NK-92 treated with Interleukin-12 subunit alpha and Interleukin-12 subunit beta, amount 100 ng/mL, for 24 hours (cell line): ENCODE data around the gene SERP2.

Experiments used
- DNase-seq: peaks from one replicate; lab custom pipeline; 2025; lab: John Stamatoyannopoulos, UW

SERP2 gene

GRCh38 chr13:44389060-44389666, 15.5 kb downstream of the SERP2 start:
- no peak for DNase-seq

DNA sequence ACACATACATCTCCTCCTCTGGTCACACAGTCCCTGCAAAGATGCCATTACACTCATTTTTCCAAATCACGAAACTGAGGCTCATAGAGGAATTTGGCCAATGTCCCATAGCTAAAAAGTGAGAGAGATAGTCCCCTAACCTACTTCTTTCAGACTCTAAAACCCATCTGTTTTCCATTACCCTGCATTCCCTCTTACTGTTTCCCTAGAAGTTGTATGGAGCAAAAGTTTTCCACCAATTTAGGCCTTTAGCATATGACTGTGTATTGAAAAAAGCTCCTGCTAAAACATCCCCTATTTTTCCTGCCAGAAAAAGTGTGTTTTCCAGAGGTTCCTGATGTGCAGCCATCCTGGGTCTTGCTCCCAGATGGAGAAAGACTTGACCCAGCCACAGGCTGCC, 16.3 kb downstream of the SERP2 start:
- DNase-seq: no peak

DNA sequence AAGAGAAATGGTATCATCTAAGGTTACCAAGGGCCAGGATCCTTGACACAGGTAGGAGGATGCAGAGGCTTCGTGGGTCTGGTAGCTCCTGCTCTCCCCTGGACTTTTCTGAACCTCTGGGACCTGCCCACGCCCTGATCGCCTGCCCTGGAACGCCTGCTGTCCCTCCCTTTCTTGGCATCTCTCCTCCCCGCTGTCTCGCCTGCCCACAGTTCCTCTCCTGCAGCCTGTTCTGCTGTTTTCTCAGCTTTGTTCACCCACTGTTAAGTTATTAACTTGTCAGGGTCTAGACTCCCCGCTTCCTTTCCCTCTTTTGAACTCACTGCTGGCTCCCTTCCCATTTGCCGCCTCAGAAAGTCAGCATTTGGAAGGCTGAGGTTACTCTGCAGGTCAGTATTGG, 19.8 kb downstream of the SERP2 start:
- DNase-seq: no peak

GRCh38 chr13:44394658-44395057, 21.0 kb downstream of the SERP2 start:
- DNase-seq: no peak

DNA sequence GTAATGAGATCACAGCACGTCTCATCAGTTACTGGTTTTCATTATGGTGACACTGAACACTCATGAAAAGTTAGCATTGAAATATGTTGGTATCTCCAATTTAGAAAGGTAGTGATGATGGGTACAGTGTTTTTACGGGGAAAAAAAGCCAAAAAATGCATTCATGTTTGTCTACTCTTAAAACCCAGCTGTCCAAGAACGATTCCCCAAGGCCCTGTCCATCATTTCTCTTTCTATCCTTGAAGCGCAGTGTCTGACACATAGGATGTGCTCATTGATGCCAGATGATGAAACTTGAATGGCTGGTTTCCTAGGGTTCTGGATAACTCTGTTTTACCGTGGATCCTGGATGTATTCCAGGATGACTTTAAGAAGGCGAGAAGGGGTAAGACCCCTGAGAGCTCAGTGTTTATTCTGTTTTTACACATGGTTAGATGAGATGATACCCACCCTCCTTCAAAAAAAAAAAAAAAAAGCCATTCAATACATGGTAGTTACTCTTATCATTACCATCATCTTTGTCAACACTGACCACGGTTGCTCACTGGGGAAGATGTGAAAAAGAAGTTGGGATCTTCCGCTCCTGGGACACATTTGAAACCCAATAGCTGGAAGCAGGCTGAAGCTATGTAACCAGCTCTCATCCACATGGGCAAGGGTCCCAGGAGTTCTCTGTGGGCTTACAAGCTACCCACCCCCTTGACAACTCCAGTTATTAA, 22.5 kb downstream of the SERP2 start:
- no peak for DNase-seq

GRCh38 chr13:44396701-44397580, 23.3 kb downstream of the SERP2 start:
- DNase-seq: no peak

DNA sequence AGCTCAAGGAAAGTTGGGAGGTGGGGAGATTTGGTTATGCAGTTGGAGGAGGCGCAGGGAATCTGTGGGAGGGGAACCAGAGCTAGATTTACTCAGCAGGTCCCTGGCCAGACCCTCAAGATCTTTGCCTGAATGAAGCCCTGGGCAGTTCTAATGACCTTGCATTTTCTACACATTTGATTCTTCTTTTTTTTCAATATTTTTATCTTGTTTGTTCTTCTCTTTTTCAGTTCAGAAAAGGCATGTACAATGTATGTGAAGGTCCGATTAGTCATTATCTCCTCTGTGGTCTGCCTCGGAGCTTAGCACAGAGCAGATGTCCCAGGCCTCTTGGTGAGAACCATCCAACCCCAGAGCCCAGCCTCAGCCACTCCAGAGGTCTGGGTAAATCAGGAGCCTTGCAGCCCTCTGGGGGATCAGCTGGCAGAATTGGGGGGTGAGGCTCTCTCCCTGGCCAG, 24.2 kb downstream of the SERP2 start:
- no peak for DNase-seq

- DNase-seq: no peak
Observed at GRCh38 chr13:44398606-44399005, 25.0 kb downstream of the SERP2 start.

DNA sequence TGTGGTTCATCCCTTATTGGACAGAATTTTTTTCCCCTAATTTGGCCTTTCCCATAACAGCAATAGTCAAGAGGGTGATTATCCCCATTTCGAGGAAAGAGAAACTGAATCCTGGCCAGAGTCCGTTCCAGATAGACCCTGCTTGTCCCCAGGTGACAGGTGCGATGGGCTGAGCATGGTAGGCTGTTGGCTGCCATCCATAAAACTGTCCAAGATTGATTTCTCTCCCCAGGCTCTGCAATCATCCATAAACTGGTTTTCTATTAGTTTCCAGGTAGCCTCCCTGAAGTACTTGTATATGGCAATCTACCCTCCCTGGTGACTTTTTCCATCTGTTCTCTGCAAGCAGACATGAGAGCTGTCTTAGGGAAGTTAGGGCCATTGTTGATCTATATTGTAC, 25.4 kb downstream of the SERP2 start:
- no peak for DNase-seq

DNA sequence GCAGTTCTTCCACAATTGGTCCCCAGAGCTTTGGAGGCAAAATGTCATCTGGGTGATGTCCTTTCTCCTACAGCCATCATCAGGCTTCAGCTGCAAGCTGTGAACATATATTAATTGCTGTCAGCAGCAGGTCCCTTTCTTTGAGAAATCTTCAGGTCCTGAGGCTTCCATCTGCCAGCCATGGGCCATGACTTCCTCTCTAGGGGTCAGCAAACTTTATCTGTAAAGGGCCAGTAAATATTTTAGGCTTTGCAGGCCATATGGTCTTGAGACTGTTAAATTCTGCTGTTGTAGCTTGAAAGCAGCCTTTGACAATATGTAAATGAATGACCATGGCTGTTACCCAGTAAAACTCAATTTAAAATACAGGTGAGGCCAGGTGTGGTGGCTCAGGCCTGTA, 27.1 kb downstream of the SERP2 start:
- no peak for DNase-seq

DNA sequence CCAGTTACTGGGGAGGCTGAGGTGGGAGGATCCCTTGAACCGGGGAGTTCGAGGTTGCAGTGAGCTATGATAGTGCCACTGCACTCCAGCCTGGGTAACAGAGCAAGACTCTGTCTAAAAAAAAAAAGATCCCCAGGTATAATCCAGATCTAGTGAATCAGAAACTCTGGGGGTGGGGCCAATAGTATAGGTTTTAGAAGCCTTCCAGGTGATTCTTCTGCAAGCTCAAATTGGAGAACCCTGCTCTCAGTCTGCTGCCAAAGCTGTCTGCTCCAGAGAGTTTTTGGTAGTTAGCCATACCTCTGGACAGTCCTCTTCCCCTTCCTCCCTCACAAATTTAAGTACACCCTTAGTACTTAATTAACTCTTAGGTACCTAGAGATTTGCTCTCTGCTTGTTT, 28.0 kb downstream of the SERP2 start:
- DNase-seq: no peak

- no peak for DNase-seq
Observed at GRCh38 chr13:44402899-44403445, 29.3 kb downstream of the SERP2 start.

DNA sequence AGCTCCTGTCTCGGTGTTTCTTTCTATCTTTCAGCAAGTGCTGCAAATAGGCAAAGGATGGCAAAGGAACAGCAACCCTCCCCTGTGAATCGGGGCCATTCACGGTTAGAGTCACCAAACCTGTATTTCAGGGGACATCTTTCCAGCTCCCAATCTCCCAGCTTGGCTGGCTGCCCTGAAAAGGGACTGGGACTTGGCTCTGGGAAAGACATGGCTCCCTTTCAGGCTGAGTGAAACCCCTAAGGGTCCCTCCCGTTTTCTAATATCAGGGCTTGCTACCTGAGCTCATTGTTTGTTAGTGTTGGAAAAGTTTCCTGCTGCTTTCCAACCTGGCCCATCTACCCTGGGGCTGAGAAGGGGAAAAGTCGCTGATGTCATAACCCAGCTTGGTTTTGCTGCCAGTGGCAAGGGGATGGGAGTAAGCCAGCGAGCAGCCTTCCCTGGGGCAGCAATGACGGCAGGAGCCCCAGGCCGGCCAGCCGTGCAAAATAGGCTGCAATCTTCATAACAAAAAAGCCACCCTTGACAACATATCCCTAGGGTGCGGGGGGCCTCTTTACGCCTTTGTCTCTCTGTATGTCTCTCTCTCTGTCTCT, 29.9 kb downstream of the SERP2 start:
- DNase-seq: no peak

- DNase-seq: no peak
Observed at GRCh38 chr13:44404261-44405132, 30.9 kb downstream of the SERP2 start.

GRCh38 chr13:44406617-44407016, 33.0 kb downstream of the SERP2 start:
- no peak for DNase-seq

DNA sequence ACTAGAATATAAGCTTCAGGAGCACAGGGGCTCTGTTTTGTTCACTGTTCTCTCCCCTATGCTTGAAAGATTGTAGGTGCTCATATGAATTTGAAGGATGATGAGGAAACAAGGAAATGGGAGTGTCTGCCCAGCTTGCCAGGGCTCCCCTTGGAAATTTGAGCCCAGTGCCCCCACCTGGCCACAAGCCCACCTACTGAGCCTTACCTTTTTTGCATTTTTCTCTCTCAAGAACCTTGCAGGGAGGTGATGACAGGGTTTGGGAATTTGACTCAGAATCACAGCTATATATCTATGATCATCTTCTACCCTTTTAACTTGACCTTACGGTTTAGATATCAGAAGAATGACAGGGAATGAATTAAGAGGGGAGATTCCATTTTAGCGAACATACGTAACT, 33.8 kb downstream of the SERP2 start:
- DNase-seq: no peak

DNA sequence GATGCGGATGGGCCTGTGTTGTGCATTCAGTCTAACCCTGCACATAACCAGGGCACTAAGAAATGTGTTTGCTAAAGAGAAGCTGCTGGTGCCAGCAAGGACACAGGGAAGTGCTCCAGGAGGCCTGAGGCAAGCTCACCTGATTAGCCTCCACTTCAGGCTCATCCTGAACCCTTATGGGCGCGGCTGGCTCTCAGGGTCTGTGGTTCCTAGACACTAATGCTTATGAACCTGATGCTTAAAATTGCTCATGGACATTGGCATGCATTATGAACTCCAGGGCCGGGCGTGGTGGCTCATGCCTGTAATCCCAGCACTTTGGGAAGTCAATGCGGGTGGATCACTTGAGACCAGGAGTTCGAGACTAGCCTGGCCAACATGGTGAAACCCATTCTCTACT, 34.3 kb downstream of the SERP2 start:
- DNase-seq: no peak

- DNase-seq: no peak
Observed at GRCh38 chr13:44409595-44409994, 36.0 kb downstream of the SERP2 start.

DNA sequence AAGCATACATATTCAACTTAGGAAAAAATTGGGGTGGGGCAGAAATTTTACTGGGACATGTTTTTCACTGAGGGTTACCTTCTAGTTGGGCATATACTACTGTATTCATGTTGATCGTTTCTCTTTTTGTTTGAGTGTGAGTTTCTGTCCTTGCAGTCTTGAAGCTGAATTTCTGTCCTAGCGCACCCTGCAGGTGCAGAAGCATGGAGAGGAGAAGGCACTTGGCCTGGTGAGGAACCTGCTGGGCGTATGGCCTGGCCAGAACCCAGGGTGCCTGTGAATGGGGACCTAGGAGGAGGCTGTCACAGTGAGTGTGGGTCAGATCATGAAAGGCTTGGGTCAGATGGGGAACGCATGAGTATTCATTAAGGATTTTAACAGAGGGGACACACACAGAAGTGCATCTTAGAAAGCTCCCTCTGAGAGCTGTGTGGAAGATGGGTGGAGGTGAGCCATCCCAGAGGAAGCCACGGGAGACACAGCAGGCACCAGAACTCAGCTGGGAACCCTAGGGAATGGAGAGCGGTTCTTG, 36.8 kb downstream of the SERP2 start:
- DNase-seq: no peak

DNA sequence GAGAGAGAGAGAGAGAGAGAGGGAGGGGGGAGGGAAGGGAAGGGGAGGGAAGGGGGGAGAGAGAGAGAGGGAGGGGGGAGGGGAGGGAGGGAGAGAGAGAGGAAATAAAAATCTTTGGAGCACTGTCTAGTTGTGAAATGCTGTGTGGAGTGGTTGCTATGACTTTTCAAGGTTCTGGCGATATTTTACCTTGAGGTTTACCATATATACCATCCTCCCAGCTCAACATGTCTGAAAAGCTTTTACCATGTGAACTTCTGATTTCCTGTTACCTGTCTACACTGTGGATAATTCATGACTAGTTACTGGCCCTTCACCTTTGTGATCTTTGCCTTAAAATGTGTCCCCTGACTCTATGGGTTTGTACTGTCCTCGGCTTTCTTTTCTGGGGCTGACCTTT, 38.2 kb downstream of the SERP2 start:
- no peak for DNase-seq

DNA sequence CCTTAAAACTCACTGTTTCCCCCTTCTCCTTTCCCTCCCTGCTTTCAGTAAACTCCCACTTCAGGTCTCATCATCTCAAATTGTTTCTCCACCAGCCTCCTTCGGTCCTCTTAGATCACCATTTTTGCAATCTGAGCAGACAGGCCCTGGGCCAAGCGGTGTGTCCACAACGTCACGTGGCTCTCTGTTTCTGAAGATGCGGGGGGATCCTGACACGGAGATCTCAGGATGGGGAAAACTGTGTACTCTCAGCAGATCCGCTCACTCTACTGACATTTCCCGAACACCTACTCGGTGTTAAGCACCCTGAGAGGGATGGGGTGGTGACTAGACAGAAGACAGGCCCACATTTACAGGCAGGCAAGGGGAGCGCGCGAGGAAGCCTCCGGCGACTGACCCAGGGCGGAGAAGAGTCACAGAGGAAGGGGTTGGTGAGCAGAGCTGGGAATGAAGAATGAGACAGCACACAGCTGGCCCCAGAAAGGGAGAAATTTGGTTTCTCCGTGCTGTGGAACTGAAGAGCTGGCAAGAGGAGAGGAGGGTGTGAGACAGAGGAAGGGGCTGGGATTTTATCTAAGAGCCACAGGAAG, 38.8 kb downstream of the SERP2 start:
- no peak for DNase-seq
